SU-DHL-6 (cell line): Measurements from ENCODE around the gene CENPL.

Experiments
- CTCF ChIP-seq: fragments of 200-600 bp; sonication (generic); IDR thresholded peaks from one replicate; pipeline ENCODE4 v1.5.1; 2017; ENCODE audit warnings: antibody characterized with exemption, mild to moderate bottlenecking, low read length, moderate library complexity; ENCODE audit not compliant: insufficient read depth, poor library complexity, severe bottlenecking
- EZH2phosphoT487 ChIP-seq: fragments of 200-600 bp; sonication (generic), shearing (Covaris generic); conservative IDR thresholded peaks from 2 replicates; pipeline ENCODE4 v1.6.1; 2018; ENCODE audit warnings: mild to moderate bottlenecking, antibody characterized with exemption, low read length, moderate library complexity, mixed read lengths

- TF ChIP-seq CTCF (no peak), EZH2phosphoT487 (no peak)
Measured at GRCh38 chr1:173863224-173864161, 38.8 kb upstream of the CENPL start.
